HG03354 (cell line): ENCODE data around the gene FLOT1.
A peak's percentile ranks its signal among the peaks of the same experiment; 100 is the strongest.
"Not testable (repeated sequence)": the region's sequence is repeated elsewhere in the genome, so short reads cannot be mapped to it uniquely, and the experiment has no call there.

Experiments used
- ATAC-seq: cut with Tn5 transposase; IDR thresholded peaks from one replicate; pipeline ENCODE4 v1.9.1; 2021; ENCODE audit warnings: mild to moderate bottlenecking; ENCODE audit not compliant: unreplicated experiment, poor library complexity, severe bottlenecking

Gene FLOT1

GRCh38 chr6:30724906-30725667 is 17.4 kb downstream of the FLOT1 start:
- no peak for ATAC-seq

- ATAC-seq = not testable (repeated sequence)
Observed at GRCh38 chr6:30723843-30724741, 18.4 kb downstream of the FLOT1 start.

GRCh38 chr6:30723159-30723842 is 19.2 kb downstream of the FLOT1 start:
- ATAC-seq = not testable (repeated sequence)

- ATAC-seq = no peak
Observed at GRCh38 chr6:30722280-30723112, 20.0 kb downstream of the FLOT1 start.

GRCh38 chr6:30722025-30722279 is 20.5 kb downstream of the FLOT1 start:
- not testable (repeated sequence) for ATAC-seq

GRCh38 chr6:30721198-30722024 is 21.1 kb downstream of the FLOT1 start:
- ATAC-seq = peak; percentile 20

- ATAC-seq = no peak
Observed at GRCh38 chr6:30720738-30721197, 21.7 kb downstream of the FLOT1 start.

GRCh38 chr6:30719791-30720737 is 22.4 kb downstream of the FLOT1 start, which contains the start of gene TUBB:
Gene TUBB, plus strand, starts transcription at chr6:30720352. Its CDS starts 155 bp downstream, at chr6:30720507.
- peak; percentile 40 for ATAC-seq

GRCh38 chr6:30719356-30719755 is 23.1 kb downstream of the FLOT1 start:
- ATAC-seq = no peak

GRCh38 chr6:30717845-30718720 is 24.4 kb downstream of the FLOT1 start:
- ATAC-seq = not testable (repeated sequence)

GRCh38 chr6:30717129-30717844 is 25.2 kb downstream of the FLOT1 start, which contains the start of gene MDC1:
Gene MDC1, minus strand, starts transcription at chr6:30717281. Its CDS starts 2,106 bp downstream, at chr6:30715175.
- peak; percentile 73 for ATAC-seq

- no peak for ATAC-seq
Observed at GRCh38 chr6:30716879-30717128, 25.7 kb downstream of the FLOT1 start.

GRCh38 chr6:30714263-30714662 is 28.2 kb downstream of the FLOT1 start:
- ATAC-seq = no peak

- no peak for ATAC-seq
Observed at GRCh38 chr6:30712441-30712945, 30.0 kb downstream of the FLOT1 start.

- no peak for ATAC-seq
Observed at GRCh38 chr6:30711758-30712380, 30.6 kb downstream of the FLOT1 start.
